ENCODE measurements around the gene RAB42.
"Not testable (repeated sequence)": the region's sequence is repeated elsewhere in the genome, so short reads cannot be mapped to it uniquely, and the experiment has no call there.

The RAB42 gene

GRCh38 chr1:28591708-28592320, at the start of gene RAB42:
Gene RAB42 (plus strand): TSS chr1:28592265. CDS start chr1:28592512, 247 bp downstream.
- no peak for DNase-seq (ENCODE audit: low read depth)

- DNase-seq (ENCODE audit: low read depth) = no peak
Observed at GRCh38 chr1:28545246-28545628, 46.8 kb upstream of the RAB42 start.

- DNase-seq (ENCODE audit: low read depth) = no peak
Observed at GRCh38 chr1:28548318-28548717, 43.7 kb upstream of the RAB42 start.

- DNase-seq (ENCODE audit: low read depth) = no peak
Observed at GRCh38 chr1:28551381-28551780, 40.7 kb upstream of the RAB42 start.

- DNase-seq (ENCODE audit: low read depth) = peak; percentile 96
Observed at GRCh38 chr1:28552758-28553663, 39.1 kb upstream of the RAB42 start, which contains the start of gene TRNAU1AP. Gene TRNAU1AP (plus strand): TSS chr1:28553085. CDS start chr1:28553111, 26 bp downstream.

GRCh38 chr1:28560886-28561285, 31.2 kb upstream of the RAB42 start:
- DNase-seq (ENCODE audit: low read depth) = no peak

GRCh38 chr1:28564310-28564709, 27.8 kb upstream of the RAB42 start:
- DNase-seq (ENCODE audit: low read depth) = no peak

- DNase-seq (ENCODE audit: low read depth) = no peak
Observed at GRCh38 chr1:28565040-28565439, 27.0 kb upstream of the RAB42 start.

- DNase-seq (ENCODE audit: low read depth) = no peak
Observed at GRCh38 chr1:28565726-28566125, 26.3 kb upstream of the RAB42 start.

- no peak for DNase-seq (ENCODE audit: low read depth)
Observed at GRCh38 chr1:28566931-28567330, 25.1 kb upstream of the RAB42 start.

GRCh38 chr1:28571911-28572310, 20.2 kb upstream of the RAB42 start:
- DNase-seq (ENCODE audit: low read depth) = no peak

- DNase-seq (ENCODE audit: low read depth) = not testable (repeated sequence)
Observed at GRCh38 chr1:28572891-28573290, 19.2 kb upstream of the RAB42 start.

- DNase-seq (ENCODE audit: low read depth) = no peak
Observed at GRCh38 chr1:28573564-28573963, 18.5 kb upstream of the RAB42 start.

- DNase-seq (ENCODE audit: low read depth) = no peak
Observed at GRCh38 chr1:28577052-28577678, 14.9 kb upstream of the RAB42 start.

- DNase-seq (ENCODE audit: low read depth) = no peak
Observed at GRCh38 chr1:28577738-28578536, 14.1 kb upstream of the RAB42 start.

GRCh38 chr1:28578696-28579218, 13.3 kb upstream of the RAB42 start:
- DNase-seq (ENCODE audit: low read depth) = no peak

GRCh38 chr1:28579401-28579800, 12.7 kb upstream of the RAB42 start:
- DNase-seq (ENCODE audit: low read depth) = no peak

- peak; percentile 41 for DNase-seq (ENCODE audit: low read depth)
Observed at GRCh38 chr1:28580722-28581530, 11.1 kb upstream of the RAB42 start.

- peak; percentile 89 for DNase-seq (ENCODE audit: low read depth)
Observed at GRCh38 chr1:28581531-28582247, 10.4 kb upstream of the RAB42 start.

GRCh38 chr1:28582248-28582615, 9.8 kb upstream of the RAB42 start:
- DNase-seq (ENCODE audit: low read depth) = no peak

Measured in activated T-helper 1 cell treated with Interleukin-2 at 50 U/mL for 16 hours (primary cell).